CD4-positive, alpha-beta T cell treated with Interferon alpha-2 for 1 hour (primary cell): ENCODE results near the gene THSD4.
"Not testable (repeated sequence)": the region's sequence is repeated elsewhere in the genome, so short reads cannot be mapped to it uniquely, and the experiment has no call there.

ENCODE experiments used
- DNase-seq, 2 donors: peaks; one replicate each; pipeline ENCODE4 v3.0.0-alpha.2; 2020 to 2022

The THSD4 gene

GRCh38 chr15:71197620-71198019 is 82.3 kb downstream of the THSD4 start:
- DNase-seq, result no peak

- DNase-seq, result no peak
Measured at GRCh38 chr15:71198846-71199245, 83.6 kb downstream of the THSD4 start.

GRCh38 chr15:71199384-71200351 is 84.4 kb downstream of the THSD4 start:
- no peak for DNase-seq

- DNase-seq, result no peak
Measured at GRCh38 chr15:71201477-71201876, 86.2 kb downstream of the THSD4 start.

DNA sequence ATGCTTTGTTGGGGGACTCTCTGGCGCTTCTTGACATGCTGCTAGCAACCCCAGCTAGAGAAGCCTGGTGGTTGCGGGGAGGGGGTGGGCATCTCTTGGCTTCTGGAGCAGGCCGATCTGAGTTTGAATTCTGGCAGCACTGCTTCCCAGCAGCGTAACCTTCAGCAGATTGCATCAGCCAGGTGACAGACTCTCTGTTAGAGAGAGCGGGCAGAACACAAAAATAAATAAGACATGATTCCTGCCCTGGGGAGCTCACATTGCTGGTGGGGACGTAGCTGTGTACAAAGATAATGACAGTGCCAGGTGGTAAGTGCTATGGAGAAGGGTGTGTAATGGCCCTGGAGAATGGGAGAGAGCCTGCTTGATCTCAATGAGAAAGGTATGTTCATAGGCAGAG is 87.4 kb downstream of the THSD4 start:
- DNase-seq, result no peak

GRCh38 chr15:71203586-71204474 is 88.6 kb downstream of the THSD4 start:
- DNase-seq, result no peak

GRCh38 chr15:71207141-71207540 is 91.9 kb downstream of the THSD4 start:
- no peak for DNase-seq

DNA sequence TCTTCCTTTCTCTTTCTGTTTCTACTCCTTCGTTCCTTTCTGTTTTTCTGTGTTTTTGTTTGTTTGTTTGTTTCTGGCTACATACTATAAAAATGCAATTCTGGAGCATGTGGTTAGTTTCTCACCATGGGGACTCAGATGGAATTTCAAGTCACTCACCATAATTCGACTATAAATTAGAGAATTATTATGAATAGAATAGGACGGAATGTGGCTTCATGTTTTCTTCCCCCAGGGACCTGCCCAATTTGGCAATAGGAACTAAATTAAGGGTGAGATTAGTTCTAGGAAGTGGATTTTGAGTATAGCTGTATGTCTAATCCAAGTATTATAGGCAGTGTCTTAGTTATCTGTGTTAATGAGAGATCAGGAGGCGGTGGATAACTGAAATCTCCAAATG is 96.9 kb downstream of the THSD4 start:
- no peak for DNase-seq

- DNase-seq, result not testable (repeated sequence)
Measured at GRCh38 chr15:71213943-71214342, 98.7 kb downstream of the THSD4 start.

DNA sequence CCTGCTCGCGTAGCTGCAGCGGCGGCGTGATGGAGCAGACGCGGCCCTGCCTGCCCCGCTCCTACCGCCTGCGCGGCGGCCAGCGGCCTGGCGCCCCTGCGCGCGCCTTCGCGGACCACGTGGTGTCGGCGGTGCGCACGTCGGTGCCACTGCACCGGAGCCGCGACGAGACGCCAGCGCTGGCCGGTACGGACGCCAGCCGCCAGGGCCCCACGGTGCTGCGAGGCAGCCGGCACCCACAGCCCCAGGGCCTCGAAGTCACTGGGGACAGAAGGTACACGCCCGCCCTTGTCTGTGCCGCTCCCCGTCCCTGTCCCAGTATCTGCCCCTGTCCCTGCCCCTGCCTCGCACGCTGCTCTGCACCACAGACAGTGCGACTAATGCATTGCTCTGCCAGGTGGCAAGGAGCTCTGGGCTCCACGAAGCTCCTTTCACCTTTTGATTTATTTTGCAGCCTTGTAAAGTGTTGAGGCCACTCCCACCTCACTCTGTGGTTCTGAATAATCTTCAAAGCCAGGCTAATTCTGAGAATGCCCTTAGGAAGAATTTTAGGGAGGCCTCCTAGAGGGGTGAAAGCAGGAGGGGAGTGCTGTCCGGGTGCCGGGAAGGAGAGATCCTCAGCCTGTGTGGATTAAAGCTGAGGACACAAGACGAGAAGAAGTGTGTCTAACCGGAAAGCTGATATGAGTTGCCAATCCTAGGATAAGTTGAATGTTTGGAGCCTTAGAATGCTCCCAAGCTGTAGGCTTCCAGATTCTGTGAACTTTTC is 100.0 kb downstream of the THSD4 start:
- no peak for DNase-seq

GRCh38 chr15:71218272-71218805 is 103.1 kb downstream of the THSD4 start:
- no peak for DNase-seq

DNA sequence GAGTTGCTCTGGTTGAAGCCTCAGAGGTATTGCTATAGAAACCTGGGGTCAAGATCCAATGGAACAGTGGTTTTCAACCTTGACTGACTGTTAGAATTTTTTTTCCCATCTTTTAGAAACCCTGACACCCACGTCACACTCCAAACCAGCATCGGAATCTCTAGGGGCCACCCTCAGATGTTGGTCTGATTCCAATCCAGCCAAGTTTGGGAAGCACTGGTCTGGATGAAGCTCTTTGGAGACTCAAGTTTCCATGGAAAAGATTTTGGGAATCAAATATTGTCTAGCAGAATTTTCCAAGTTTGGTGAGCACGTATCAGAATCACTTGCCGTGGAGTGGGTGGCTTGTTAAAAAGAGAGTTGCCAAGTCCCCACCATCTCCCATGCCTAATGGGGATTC is 103.8 kb downstream of the THSD4 start:
- DNase-seq, result no peak

DNA sequence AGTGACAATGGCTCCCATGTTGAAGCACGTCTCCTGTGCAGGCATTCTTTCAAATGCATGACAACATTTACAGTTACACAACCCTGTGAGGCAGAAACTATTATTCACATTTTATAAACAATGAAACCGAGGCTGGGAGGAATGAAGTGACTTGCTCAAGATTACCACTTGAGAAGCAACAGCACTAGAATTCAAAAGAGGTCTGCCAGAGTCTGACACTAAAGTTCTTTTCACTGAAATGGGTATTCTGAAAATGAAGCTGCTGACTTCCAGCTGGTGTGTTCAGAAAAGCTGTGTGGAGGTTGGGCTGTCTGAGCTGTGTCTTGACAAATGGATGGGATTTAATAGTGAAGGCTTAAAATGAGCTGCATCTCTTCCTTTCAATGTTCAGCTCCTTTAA is 104.4 kb downstream of the THSD4 start:
- no peak for DNase-seq

- no peak for DNase-seq
Measured at GRCh38 chr15:71220828-71221227, 105.6 kb downstream of the THSD4 start.

GRCh38 chr15:71221417-71221816 is 106.1 kb downstream of the THSD4 start:
- DNase-seq, result no peak

DNA sequence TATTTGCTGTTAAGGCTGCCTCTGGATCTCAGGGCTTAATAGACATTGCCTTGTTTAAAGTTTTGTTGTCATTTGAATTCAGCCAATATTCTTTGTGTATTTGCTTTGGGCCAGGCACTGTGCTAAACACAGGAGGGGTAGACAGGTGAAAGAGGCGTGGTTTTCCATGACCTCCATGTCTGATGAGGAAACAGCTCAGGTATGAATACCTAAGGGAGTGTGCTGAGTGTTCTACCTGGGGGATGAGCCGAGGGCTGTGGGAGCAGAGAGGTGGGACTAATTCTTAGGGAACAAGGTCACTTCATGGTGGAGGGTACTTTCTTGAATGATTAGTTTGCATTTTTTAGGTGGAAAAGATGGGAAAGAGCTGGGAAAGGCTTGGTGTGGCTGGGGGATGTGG is 108.2 kb downstream of the THSD4 start:
- DNase-seq, result no peak

GRCh38 chr15:71224024-71224423 is 108.8 kb downstream of the THSD4 start:
- DNase-seq, result no peak

DNA sequence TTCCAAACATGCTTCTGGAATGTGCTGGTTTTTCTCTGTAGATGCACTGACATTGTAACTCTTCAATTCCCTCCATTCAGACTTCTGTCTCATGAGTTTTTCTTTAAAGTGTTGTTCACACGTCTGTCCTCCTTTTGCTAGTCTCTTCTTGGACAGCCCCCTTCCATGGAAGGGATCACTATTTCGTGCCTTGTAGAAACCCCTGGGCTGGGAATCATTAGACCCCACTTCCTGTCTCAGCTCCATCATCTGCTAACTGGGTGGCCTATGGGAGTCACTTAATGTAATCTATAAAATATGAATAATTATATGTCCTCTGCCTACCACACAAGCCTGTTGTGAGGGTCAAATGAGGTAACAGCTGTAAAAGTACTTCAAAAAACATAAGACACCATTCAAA is 110.6 kb downstream of the THSD4 start:
- no peak for DNase-seq

- no peak for DNase-seq
Measured at GRCh38 chr15:71226536-71227455, 111.5 kb downstream of the THSD4 start.

GRCh38 chr15:71228403-71228802 is 113.1 kb downstream of the THSD4 start:
- DNase-seq, result no peak

GRCh38 chr15:71230303-71230702 is 115.0 kb downstream of the THSD4 start:
- DNase-seq, result no peak

DNA sequence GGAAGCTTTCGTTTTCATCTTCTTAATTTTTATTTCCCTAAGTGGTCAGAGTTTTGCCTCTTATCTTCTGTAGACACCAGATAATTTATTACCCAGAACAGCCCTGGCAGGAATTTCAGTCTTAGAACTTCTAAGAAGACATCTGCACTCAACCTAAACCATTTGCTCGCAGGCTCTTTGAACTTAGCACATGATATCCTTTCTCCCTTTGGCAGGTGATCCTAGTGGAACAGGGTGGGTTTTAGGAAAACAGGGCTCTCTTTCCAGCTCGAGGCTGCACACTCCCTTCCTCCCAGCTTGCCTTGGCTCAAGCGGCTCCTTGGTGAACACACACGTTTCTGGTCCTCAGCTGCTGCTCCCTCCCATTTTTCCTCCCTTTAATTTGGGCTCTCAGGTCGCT is 116.5 kb downstream of the THSD4 start:
- DNase-seq, result no peak
